Measurements from ENCODE around the gene ERP27. TPM values are rescaled to one million over a fixed set of nuclear protein-coding genes. Genes with fewer than 3 reads are reported as not detected.

Gene ERP27
- total and polyA plus RNA-seq, 2 donors from 2014 or later, result 11.0 to 35.3 TPM

DNA sequence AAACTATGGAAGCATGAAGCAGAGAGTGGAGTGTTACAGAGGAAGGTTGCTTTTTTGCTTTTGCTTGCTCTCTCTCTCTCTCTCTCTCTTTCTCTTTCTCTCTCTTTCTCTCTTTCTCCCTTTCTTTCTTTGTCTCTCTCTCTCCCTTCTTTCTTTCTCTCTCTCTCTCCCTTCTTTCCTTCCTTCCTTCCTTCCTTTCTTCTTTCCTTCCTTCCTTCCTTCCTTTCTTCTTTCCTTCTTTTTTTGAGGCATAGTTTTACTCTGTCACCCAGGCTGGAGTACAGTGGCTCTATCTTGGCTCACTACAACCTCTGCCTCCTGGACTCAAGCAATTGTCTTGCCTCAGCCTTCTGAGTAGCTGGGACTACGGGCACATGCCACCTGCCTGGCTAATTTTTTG lies 15.4 kb upstream of the ERP27 start:
- H3K9ac ChIP-seq (ENCODE audit: low read length in 3 of 3), result no peak overlapping the region
- no peak overlapping the region for H3K4me3 ChIP-seq (ENCODE audit: low read length in 3 of 3)
- peaks cover 5 to 25% (median 10%) of the 10 kb centered on the region in 3 donors for H3K4me1 ChIP-seq (ENCODE audit: control insufficient read depth in 2 of 3, insufficient read depth in 2 of 3, low read depth in 1 of 3, low read length in 3 of 3)
- H3K36me3 ChIP-seq (ENCODE audit: control insufficient read depth in 2 of 3, insufficient read depth in 3 of 3, low read length in 3 of 3), result no peaks in the 10 kb centered on the region
- intact Hi-C loops (cut with DNase I), result no loop called here
- FAIRE-seq, result no peak
- peak overlapping the region in 1 of 2 donors; percentile 43 for H3K27ac ChIP-seq (ENCODE audit: low read depth in 2 of 2, low read length in 2 of 2)
- no peaks in the 10 kb centered on the region for H3K27me3 ChIP-seq (ENCODE audit: control insufficient read depth, insufficient read depth, low read length)
- no peaks in the 10 kb centered on the region for H3K9me3 ChIP-seq (ENCODE audit: control insufficient read depth in 2 of 3, insufficient read depth in 1 of 3, low read length in 3 of 3)
- TF ChIP-seq, protein P1, sequence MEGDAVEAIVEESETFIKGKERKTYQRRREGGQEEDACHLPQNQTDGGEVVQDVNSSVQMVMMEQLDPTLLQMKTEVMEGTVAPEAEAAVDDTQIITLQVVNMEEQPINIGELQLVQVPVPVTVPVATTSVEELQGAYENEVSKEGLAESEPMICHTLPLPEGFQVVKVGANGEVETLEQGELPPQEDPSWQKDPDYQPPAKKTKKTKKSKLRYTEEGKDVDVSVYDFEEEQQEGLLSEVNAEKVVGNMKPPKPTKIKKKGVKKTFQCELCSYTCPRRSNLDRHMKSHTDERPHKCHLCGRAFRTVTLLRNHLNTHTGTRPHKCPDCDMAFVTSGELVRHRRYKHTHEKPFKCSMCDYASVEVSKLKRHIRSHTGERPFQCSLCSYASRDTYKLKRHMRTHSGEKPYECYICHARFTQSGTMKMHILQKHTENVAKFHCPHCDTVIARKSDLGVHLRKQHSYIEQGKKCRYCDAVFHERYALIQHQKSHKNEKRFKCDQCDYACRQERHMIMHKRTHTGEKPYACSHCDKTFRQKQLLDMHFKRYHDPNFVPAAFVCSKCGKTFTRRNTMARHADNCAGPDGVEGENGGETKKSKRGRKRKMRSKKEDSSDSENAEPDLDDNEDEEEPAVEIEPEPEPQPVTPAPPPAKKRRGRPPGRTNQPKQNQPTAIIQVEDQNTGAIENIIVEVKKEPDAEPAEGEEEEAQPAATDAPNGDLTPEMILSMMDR (IDR thresholded peaks at IDR 0.05; ENCODE audit: borderline replicate concordance, extremely low read depth, insufficient read depth), result no peak
- no peak for DNase-seq

- Histone ChIP-seq H3K36me3 (ENCODE audit: control insufficient read depth in 2 of 3, insufficient read depth in 3 of 3, low read length in 3 of 3) (no peaks in the 10 kb centered on the region), H3K27me3 (ENCODE audit: control insufficient read depth, insufficient read depth, low read length) (no peaks in the 10 kb centered on the region), H3K9ac (ENCODE audit: low read length in 3 of 3) (no peak overlapping the region), H3K27ac (ENCODE audit: low read depth in 2 of 2, low read length in 2 of 2) (peak overlapping the region in 1 of 2 donors; percentile 79), H3K9me3 (ENCODE audit: control insufficient read depth in 2 of 3, insufficient read depth in 1 of 3, low read length in 3 of 3) (no peaks in the 10 kb centered on the region), H3K4me1 (ENCODE audit: control insufficient read depth in 2 of 3, insufficient read depth in 2 of 3, low read depth in 1 of 3, low read length in 3 of 3) (peaks cover 9 to 37% (median 16%) of the 10 kb centered on the region in 3 donors), H3K4me3 (ENCODE audit: low read length in 3 of 3) (no peak overlapping the region)
- intact Hi-C loops (cut with DNase I), result no loop called here
- TF ChIP-seq, protein P1 (IDR thresholded peaks at IDR 0.05; ENCODE audit: borderline replicate concordance, extremely low read depth, insufficient read depth), result no peak
- DNase-seq (peak in 1 of 5 donors; percentile 47), FAIRE-seq (peak; percentile 83)
Measured at GRCh38 chr12:14952299-14952921, 14.1 kb upstream of the ERP27 start.

DNA sequence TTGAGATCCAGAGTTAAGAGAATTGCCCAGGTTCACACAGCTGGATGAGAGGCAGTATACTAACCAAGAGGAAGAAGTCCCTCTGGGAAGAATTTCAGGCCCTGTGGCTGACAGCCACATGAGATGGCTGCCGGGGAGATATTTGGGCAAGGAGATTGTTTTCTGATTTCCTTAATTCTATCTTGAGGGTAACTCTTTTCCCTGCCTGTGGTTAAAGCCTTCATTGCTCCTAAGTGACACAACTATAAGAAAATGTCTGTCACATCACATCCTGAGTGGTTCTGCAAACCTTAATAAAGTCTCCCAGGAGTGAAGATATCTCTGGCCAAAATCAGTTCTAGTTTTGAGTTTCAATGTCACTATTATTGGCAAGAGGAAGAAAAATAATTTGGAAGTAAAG lies 13.5 kb upstream of the ERP27 start:
- H3K36me3 ChIP-seq (ENCODE audit: control insufficient read depth in 2 of 3, insufficient read depth in 3 of 3, low read length in 3 of 3), result no peaks in the 10 kb centered on the region
- H3K4me3 ChIP-seq (ENCODE audit: low read length in 3 of 3), result no peak overlapping the region
- DNase-seq, result no peak
- TF ChIP-seq, protein P1 (IDR thresholded peaks at IDR 0.05; ENCODE audit: borderline replicate concordance, extremely low read depth, insufficient read depth), result no peak
- H3K9ac ChIP-seq (ENCODE audit: low read length in 3 of 3), result no peak overlapping the region
- no peaks in the 10 kb centered on the region for H3K9me3 ChIP-seq (ENCODE audit: control insufficient read depth in 2 of 3, insufficient read depth in 1 of 3, low read length in 3 of 3)
- H3K27me3 ChIP-seq (ENCODE audit: control insufficient read depth, insufficient read depth, low read length), result no peaks in the 10 kb centered on the region
- no peak for FAIRE-seq
- intact Hi-C loops (cut with DNase I), result no loop called here
- peaks cover 9 to 39% (median 16%) of the 10 kb centered on the region in 3 donors for H3K4me1 ChIP-seq (ENCODE audit: control insufficient read depth in 2 of 3, insufficient read depth in 2 of 3, low read depth in 1 of 3, low read length in 3 of 3)
- H3K27ac ChIP-seq (ENCODE audit: low read depth in 2 of 2, low read length in 2 of 2), result peak overlapping the region; percentile 18 to 78
